NCI-H524 treated with DMSO at 0.1 percent for 48 hours (cell line): ENCODE data around the gene CSNK2A2.

ENCODE experiments used
- DNase-seq: peaks from one replicate; lab custom pipeline; 2025; lab: John Stamatoyannopoulos, UW

Gene CSNK2A2

DNA sequence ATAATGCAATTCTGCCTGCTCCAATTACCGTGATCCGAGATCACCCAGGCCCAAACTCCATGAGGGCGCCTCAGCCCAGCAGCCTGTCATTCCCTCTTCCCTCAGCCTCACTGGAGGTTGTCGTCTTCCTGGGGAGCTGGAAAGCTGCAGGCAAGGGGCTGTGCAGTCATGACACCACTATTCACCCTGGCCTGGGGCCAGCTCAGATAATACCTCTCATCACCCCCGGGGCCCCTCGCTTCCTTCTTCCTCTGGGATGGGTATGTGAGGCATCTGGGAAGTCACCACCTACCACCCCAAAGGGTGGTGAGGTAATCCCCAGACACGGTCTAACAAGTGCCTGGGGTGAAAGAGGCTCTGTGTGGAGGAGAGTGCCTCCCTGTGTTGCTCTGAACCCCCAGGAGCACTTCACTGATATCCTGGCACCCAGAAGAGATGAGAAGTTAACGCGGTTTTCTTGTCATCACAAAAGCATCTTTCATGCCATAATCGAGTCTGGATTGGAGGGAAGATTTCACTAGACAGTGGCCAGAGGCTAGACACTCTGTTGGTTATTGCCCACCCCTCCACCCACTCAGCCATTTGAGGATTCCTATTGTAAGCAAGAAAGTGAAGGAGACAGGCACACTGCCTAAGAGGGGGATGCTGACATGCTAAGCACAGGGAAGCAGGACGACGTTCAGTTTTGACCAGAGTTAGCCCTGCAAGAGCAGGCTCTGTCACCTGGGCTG is 87.2 kb downstream of the CSNK2A2 start:
- DNase-seq: no peak

GRCh38 chr16:58109881-58110280 is 88.0 kb downstream of the CSNK2A2 start:
- no peak for DNase-seq

DNA sequence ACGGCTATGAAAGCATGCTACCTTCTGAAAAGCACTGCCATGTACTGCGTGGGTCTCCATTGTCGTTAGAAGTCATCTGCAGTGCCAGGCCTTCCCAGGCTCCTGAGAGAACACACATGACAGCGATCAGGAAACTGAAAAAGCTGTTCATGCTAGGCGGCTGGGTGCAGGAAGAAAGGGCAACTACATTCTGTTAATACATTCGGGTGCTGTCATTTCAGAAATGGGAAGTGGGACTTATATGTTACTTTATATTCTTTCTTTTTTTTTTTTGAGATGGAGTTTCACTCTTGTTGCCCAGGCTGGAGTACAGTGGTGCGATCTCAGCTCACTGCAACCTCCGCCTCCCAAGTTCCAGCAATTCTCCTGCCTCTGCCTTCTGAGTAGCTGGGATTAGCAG is 88.6 kb downstream of the CSNK2A2 start:
- DNase-seq: no peak
